Colon (tissue), 2 donors: Measurements from ENCODE around the gene FHIT.
"Not testable (repeated sequence)": the region's sequence is repeated elsewhere in the genome, so short reads cannot be mapped to it uniquely, and the experiment has no call there.

Source experiments
- FAIRE-seq: peaks from 2 replicates; lab custom pipeline; 2012; peaks lifted over from hg19 to GRCh38; lab: Jason Lieb, UNC
- donor health status: control.
- donor health status: control.

Gene FHIT

GRCh38 chr3:59824876-59825275 is 1426.4 kb downstream of the FHIT start:
- no peak for FAIRE-seq

DNA sequence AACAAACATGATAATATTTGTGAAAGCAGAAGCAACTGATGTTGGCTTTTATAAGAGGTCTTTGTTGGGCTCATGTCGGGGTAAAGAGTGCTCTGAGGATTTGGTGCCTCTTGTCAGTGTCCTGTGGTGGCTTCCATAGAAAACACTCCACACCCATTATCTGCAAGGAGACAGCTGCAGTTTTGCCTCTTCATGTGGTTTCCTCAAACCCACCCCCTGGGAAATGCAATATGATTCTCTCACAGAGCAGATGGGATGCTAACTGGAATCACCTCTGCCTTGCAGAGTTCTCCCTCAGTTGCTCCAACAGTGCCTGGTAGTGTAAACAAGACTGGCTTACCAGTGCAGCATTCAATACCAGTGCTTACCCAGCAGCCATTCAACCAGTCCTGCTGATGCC is 1430.0 kb downstream of the FHIT start:
- no peak for FAIRE-seq

GRCh38 chr3:59820352-59820934 is 1430.8 kb downstream of the FHIT start:
- no peak for FAIRE-seq

- no peak for FAIRE-seq
These were observed 1432.3 kb downstream of the FHIT start for GRCh38 chr3:59818919-59819300.

DNA sequence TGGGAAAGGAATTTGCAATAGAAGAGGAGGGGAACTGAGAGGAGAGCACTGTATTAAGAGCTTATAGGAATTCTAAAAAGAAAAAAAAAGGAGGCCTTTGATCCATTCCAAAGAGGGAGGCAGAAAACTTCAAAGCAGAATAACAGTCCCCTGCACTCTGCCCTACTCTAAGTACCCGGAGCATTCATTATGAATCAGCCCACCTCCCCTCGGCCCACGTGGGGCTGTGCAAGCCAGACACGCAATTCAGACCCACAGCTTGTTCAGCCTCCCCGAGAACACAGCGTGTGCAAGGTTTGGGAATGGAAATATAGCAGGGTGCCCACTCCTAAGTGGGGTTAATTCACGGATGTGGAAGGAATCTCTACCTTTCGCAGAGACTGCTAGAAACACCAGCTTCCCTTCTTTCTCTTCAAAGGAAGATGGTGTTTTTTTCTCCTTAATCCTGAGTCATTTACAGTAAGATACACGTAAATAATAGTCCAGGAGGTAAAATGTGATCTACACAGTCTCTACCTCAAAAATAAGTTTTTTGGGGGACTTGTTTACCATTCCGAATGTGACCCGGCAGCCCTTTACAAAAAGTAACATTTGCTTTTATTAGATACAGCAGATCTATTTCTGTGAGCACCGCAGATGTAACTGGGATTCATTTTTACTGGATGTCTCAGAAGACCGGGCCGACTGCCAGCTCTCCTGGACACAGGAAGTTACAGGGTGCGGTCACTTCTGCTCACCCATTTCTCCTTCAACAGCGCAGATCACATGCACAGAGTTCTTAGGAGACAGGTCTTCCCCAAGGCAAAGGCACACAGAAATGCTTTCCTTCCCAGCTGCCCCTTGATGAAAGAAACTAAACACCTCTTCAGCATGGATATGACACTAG is 1433.0 kb downstream of the FHIT start:
- FAIRE-seq: no peak

GRCh38 chr3:59817511-59817910 is 1433.7 kb downstream of the FHIT start:
- FAIRE-seq: no peak

GRCh38 chr3:59816312-59816711 is 1434.9 kb downstream of the FHIT start:
- no peak for FAIRE-seq

- no peak for FAIRE-seq
These were observed 1438.1 kb downstream of the FHIT start for GRCh38 chr3:59813148-59813538.

GRCh38 chr3:59812237-59813147 is 1438.8 kb downstream of the FHIT start:
- FAIRE-seq: no peak

- FAIRE-seq: no peak
These were observed 1440.1 kb downstream of the FHIT start for GRCh38 chr3:59811160-59811559.

GRCh38 chr3:59810606-59811005 is 1440.6 kb downstream of the FHIT start:
- FAIRE-seq: no peak

DNA sequence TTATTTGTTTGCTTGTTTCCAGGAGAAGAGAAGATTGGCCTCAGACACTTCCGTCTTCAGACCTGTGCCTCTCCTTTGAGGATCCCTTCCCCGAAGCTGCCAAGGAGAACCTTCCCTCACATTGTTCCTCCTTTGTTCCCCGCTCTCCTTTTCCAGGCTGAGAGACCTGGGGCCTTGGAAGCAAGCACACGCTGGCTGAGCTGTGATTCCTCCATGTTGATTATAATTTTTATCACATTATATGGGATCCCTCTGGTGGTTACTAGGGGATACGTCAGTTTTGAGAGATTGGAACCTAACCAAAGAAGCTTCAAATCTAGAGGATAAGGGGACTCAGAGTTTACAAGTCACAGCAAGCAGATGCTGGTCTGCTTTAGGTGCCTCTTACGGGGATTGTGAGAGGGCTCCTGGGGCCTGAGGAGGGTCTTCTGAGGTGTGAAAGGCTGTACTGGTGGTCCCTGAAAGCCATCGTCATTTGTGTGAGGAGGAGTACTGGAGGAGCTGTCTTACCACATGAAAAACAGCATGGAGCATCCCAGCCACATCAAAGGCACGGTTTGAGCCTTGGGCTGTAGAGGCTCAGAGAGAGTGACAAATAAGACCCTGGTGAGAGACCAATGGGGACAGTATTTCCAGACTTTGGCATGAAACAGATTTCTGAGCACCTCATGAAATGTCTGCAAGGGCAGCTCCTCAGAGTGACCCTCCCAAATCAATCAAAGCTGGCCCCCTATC is 1441.4 kb downstream of the FHIT start:
- FAIRE-seq: no peak

DNA sequence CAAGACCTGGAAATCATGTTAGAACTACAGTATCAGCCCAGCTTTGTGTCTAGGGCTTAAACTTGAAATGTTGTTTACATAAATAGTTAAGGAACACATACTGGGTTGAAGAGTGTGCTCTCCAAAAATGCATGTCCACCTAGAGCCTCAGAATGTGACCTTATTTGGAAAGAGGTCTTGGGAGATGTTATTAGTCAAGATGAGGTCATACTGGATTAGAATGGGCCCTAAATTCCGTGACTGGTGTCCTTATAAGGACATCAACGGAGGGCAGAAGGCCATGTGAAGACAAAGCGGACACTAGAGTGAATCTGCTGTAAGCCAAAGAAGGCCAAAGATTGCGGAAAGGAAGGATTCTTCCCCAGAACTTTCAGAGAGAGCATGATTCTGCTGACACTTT is 1442.2 kb downstream of the FHIT start:
- no peak for FAIRE-seq

GRCh38 chr3:59808446-59808845 is 1442.8 kb downstream of the FHIT start:
- FAIRE-seq: no peak

GRCh38 chr3:59803268-59803667 is 1448.0 kb downstream of the FHIT start:
- FAIRE-seq: no peak

DNA sequence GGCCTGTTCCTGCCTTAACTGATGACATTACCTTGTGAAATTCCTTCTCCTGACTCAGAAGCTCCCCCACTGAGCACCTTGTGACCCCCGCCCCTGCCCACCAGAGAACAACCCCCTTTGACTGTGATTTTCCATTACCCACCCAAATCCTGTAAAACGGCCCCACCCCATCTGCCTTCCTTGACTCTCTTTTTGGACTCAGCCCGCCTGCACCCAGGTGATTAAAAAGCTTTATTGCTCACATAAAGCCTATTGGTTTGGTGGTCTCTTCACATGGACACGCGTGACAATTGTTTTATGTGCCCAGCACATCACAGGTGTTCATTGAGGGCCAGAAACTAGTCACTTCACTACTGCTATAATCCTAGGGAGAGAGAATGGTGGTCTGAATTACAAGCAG is 1448.8 kb downstream of the FHIT start:
- FAIRE-seq: not testable (repeated sequence)

DNA sequence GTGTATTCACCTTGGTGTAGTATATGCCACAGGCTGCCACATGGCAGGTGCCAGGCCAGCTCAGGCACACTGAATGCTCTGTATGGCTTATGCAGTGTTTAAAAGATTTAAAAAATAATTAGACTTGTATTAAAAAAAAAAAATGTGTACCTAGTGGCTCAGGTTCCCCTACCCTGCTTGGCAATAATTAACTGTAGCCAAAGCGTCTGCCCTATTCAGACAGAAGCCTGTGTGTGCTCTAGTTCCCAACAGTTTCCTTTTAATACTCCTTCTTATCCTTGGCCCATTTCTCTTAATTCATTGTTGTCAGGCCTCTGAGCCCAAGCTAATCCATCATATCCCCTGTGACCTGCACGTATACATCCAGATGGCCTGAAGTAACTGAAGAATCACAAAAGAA is 1449.2 kb downstream of the FHIT start:
- no peak for FAIRE-seq

- no peak for FAIRE-seq
These were observed 1450.8 kb downstream of the FHIT start for GRCh38 chr3:59800481-59800880.

DNA sequence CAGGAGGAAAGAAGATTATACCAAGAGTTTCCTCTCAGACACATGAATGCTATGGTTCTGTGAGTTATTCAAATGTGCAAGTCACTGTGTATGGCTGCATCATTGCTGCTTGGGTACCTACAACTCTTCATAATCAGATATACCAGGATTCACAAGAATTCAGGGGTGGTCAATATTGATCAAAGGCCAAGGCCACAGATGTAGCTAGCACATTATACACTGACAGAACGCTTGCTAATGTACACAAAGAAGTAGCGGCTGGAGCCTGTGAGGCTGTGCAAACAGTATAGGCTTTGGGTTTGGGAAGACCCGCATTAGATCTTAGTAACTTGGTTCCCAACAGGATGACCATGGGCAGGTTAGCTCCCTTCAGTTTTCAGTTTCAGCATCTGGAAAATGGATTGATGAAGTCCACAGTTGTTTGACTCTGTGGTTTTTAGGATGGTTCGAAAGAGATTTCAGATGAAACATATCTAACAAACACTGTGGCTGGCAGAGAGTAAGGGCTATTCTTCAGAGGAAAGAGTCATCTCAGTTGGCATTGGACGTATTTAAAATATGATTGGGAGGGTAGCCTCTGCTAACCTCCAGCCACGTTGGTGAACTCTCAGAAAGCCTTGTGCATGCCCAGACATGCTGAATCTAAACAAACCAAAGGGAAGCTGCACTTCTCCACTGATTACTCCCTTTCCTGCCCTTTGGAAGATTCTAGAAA is 1452.7 kb downstream of the FHIT start:
- no peak for FAIRE-seq

GRCh38 chr3:59797533-59797932 is 1453.7 kb downstream of the FHIT start:
- no peak for FAIRE-seq

DNA sequence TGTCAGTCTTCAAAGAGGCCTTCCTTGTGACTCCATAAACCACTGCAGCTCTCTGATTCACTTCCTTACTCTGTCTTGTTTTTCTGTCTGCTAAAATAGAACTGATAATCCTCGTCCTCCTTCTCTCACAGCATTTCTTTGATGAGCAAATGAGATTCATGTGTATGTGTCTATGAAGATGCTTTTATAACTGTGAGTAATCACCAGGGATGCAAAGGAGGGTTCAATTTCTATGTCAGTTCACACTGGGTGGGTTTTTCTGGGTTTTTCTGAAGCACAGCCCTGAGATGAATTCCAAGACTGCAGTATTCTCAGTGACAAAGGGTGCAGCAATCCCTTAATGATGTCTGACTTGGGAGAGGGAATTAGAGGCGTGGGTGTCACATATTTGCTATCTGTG is 1454.8 kb downstream of the FHIT start:
- no peak for FAIRE-seq
